ENCODE measurements around the gene PNMT. TPM values are rescaled to one million over a fixed set of nuclear protein-coding genes. Genes with fewer than 3 reads are reported as not detected.

The PNMT gene
- total RNA-seq, 1 experiment from 2014 or later: 1.1 TPM

DNA sequence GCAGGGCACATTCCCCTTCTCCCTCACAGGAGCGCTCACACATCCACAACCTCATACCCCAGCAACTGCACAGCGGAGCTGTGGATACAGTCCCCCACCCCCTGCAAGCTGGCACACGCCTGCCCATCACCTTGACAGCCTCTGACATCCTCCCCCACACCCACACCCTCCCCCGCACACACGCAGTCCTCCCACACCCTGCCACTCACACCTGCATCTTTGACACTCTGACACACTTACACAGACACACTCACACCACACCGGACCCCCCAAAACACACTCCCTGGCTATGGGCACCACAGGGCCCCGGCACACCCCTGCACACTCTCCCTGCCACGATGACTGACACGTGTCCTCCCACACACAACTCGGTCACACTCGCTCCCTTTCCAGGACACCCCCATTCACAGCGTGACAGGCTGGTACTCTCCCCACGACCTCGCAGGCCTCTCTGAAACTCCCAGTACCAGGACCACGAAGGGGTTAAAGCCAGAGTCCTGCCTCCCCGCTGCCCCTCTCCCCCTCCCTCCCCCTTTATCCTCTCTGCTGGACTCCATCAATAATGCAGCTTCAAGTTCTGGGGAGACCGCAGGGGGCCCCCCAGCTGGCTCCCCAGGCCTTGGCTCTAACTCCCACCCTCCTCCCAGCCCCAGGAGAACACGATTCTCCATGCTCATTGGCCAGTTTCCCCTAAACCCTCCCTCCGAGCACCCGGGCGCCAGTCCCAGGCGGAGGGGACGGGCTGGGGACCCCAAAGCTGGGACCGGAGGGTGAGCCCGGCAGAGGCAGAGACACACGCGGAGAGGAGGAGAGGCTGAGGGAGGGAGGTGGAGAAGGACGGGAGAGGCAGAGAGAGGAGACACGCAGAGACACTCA lies 41.8 kb upstream of the PNMT start, which contains the start of gene PPP1R1B:
PPP1R1B (plus strand) TSS at position 782 of the 876 bp plus-strand sequence. CDS start 441 bp downstream, outside the sequence.
- Histone ChIP-seq H3K36me3 (ENCODE audit: low read depth) (no peaks in the 10 kb centered on the region), H3K9me3 (ENCODE audit: insufficient read depth, low read depth) (no peaks in the 10 kb centered on the region), H3F3A (ENCODE audit: insufficient read depth, low read depth) (peaks cover 22% of the 10 kb centered on the region; the same call in 1 of the 2 replicates), H3K4me3 (no peak within 1 kb of the TSS), H3K4me1 (replicated peaks; ENCODE audit: insufficient read depth) (peaks cover 19% of the 10 kb centered on the region), H3K4me2 (no peak within 1 kb of the TSS), H3K27ac (no peak within 1 kb of the TSS), H3K79me2 (ENCODE audit: low read depth) (no peaks in the 10 kb centered on the region), H3K9me2 (ENCODE audit: insufficient read depth) (no peaks in the 10 kb centered on the region), H3K27me3 (ENCODE audit: insufficient read depth, low read depth) (no peaks in the 10 kb centered on the region), H4K20me1 (ENCODE audit: insufficient read depth) (no peaks in the 10 kb centered on the region), H2AFZ (no peak within 1 kb of the TSS)
- TF ChIP-seq EZH2 (IDR thresholded peaks at IDR 0.05; ENCODE audit: low read depth): no peak
- no peak for TF ChIP-seq CTCF (conservative IDR thresholded peaks at IDR 0.05)
- intact Hi-C loops (cut with micrococcal nuclease; ENCODE audit: unreplicated experiment): no loop called here
- no peak for DNase-seq
- no TSS peak for BruUV-seq (replicated peaks)
- ChIA-PET CTCF (interaction anchor here (0.5 kb wide), 1 partner anchor 104 kb away, joined by 5 read pairs; the partner anchor contains the start of gene MIEN1), POLR2A (ENCODE audit: unreplicated experiment) (no interaction called here)

DNA sequence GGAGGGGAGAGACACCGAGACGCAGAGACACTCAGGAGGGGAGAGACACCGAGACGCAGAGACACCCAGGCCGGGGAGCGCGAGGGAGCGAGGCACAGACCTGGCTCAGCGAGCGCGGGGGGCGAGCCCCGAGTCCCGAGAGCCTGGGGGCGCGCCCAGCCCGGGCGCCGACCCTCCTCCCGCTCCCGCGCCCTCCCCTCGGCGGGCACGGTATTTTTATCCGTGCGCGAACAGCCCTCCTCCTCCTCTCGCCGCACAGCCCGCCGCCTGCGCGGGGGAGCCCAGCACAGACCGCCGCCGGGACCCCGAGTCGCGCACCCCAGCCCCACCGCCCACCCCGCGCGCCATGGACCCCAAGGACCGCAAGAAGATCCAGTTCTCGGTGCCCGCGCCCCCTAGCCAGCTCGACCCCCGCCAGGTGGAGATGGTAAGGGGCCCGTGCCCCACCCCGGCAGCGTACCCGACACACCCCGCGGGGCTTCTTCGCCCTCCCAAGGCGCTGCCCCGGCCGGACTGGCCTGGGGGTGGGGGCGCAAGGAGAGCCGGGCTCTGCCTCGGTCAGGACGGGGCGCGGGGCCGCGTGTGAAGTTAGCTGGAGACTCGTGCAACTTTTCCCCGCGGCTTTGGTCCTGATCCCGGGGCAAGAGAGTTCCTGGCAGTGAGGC lies 41.1 kb upstream of the PNMT start:
- Histone ChIP-seq H3K27me3 (ENCODE audit: insufficient read depth, low read depth) (no peaks in the 10 kb centered on the region), H3F3A (ENCODE audit: insufficient read depth, low read depth) (peaks cover 22% of the 10 kb centered on the region; the same call in 1 of the 2 replicates), H3K9me2 (ENCODE audit: insufficient read depth) (no peaks in the 10 kb centered on the region), H4K20me1 (ENCODE audit: insufficient read depth) (no peaks in the 10 kb centered on the region), H3K79me2 (ENCODE audit: low read depth) (no peaks in the 10 kb centered on the region), H3K4me1 (replicated peaks; ENCODE audit: insufficient read depth) (peaks cover 26% of the 10 kb centered on the region), H3K36me3 (ENCODE audit: low read depth) (no peaks in the 10 kb centered on the region), H3K27ac (no peak overlapping the region), H3K4me3 (no peak overlapping the region), H3K9me3 (ENCODE audit: insufficient read depth, low read depth) (no peaks in the 10 kb centered on the region), H2AFZ (no peak overlapping the region), H3K4me2 (no peak overlapping the region)
- ChIA-PET CTCF (interaction anchor here (0.7 kb wide), 1 partner anchor 411 kb away, joined by 11 read pairs; no protein-coding TSS in a partner anchor), POLR2A (ENCODE audit: unreplicated experiment) (no interaction called here)
- intact Hi-C loops (cut with micrococcal nuclease; ENCODE audit: unreplicated experiment): no loop called here
- no TSS peak for BruUV-seq (replicated peaks)
- TF ChIP-seq EZH2 (IDR thresholded peaks at IDR 0.05; ENCODE audit: low read depth) (no peak), CTCF (conservative IDR thresholded peaks at IDR 0.05) (no peak)
- DNase-seq: no peak

GRCh38 chr17:39627712-39628516 lies 40.3 kb upstream of the PNMT start:
- no TSS peak for BruUV-seq (replicated peaks)
- no peak for DNase-seq
- TF ChIP-seq EZH2 (IDR thresholded peaks at IDR 0.05; ENCODE audit: low read depth): no peak
- TF ChIP-seq CTCF (conservative IDR thresholded peaks at IDR 0.05): no peak
- no peaks in the 10 kb centered on the region for H3K9me3 ChIP-seq (ENCODE audit: insufficient read depth, low read depth)
- intact Hi-C loops (cut with micrococcal nuclease; ENCODE audit: unreplicated experiment): no loop called here
- H3K27me3 ChIP-seq (ENCODE audit: insufficient read depth, low read depth): no peaks in the 10 kb centered on the region
- no peaks in the 10 kb centered on the region for H3K36me3 ChIP-seq (ENCODE audit: low read depth)
- H2AFZ ChIP-seq: no peak overlapping the region
- no peaks in the 10 kb centered on the region for H3K79me2 ChIP-seq (ENCODE audit: low read depth)
- H3K4me3 ChIP-seq: no peak overlapping the region
- H3K9me2 ChIP-seq (ENCODE audit: insufficient read depth): no peaks in the 10 kb centered on the region
- CTCF ChIA-PET: interaction anchor here (0.7 kb wide), 1 partner anchor 412 kb away, joined by 11 read pairs; no protein-coding TSS in a partner anchor
- H3K4me1 ChIP-seq (replicated peaks; ENCODE audit: insufficient read depth): peaks cover 34% of the 10 kb centered on the region
- H3K4me2 ChIP-seq: no peak overlapping the region
- POLR2A ChIA-PET (ENCODE audit: unreplicated experiment): interaction anchor here (0.6 kb wide), 2 partner anchors 7 to 368 kb away, joined by 4 read pairs; no protein-coding TSS in a partner anchor
- H3K27ac ChIP-seq: no peak overlapping the region
- H3F3A ChIP-seq (ENCODE audit: insufficient read depth, low read depth): peaks cover 14% of the 10 kb centered on the region; the same call in 1 of the 2 replicates
- no peaks in the 10 kb centered on the region for H4K20me1 ChIP-seq (ENCODE audit: insufficient read depth)
